Measurements from ENCODE around the gene COL10A1.

The COL10A1 gene

DNA sequence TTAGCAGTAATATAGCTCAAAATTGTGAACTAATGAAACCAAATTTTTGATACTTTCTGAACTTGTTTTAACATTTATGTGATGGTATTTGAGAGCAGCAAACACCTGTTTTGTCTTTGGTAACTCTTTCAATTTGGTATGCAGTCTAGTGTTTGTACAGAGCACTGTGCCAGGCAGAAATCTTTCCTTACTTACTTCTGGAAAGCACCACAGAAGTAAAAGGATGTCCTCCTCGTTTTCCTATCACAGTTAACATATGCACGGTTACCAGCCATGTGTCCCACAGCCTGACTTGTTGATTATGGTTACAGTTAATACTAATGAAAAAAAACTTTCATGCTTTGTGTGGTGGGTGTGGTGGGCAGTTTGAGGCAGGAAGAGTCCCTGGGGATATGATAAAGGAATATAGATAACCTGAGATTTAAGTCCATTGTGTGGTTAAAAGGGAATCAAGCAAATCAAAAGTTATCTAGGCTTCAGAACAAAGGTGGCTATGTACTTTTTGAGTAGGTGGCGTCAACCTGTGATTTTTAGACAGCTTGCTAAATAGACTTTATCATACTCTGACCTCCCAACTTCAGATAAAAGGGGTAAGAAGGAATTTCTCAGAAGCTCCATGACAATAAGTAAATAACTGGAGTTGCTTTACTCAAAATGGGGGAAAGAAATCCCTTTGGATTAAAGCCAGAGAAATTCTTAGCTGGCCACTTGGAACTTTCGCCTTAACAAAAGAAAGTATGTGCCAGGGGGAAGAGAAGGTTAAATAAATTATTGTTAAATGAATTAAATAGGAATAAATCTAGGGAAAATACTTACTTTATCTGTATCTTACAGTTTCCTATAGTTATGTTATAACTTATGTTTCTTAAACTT lies 20.1 kb upstream of the COL10A1 start:
- Mint-ChIP-seq H3K9me3 (no peaks in the 10 kb centered on the region), H3K27ac (no peak overlapping the region), H3K27me3 (ENCODE audit: low read depth) (no peaks in the 10 kb centered on the region), H3K4me1 (ENCODE audit: low read depth) (no peaks in the 10 kb centered on the region), H3K36me3 (ENCODE audit: low read depth) (no peaks in the 10 kb centered on the region), H3K4me3 (no peak overlapping the region)

DNA sequence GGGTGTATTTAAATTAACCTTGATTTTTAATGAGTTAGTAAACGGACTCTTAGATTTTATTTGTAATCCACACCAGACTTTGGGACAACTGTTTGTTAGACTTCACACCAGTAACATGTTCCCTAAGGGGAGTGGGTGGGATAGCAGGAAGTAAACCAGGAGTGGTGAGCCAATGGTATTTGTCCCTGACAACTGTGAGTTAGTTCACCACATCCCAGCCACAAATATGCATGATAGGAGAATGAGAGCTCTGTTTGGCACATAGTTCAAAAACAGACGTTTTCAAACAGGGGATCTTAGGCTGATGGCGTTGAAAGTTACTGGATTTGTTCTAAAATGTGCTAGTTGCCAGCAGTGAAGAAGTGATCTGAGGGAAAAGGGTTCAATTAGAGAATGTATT lies 18.7 kb upstream of the COL10A1 start:
- Mint-ChIP-seq H3K9me3 (no peaks in the 10 kb centered on the region), H3K4me1 (ENCODE audit: low read depth) (no peaks in the 10 kb centered on the region), H3K36me3 (ENCODE audit: low read depth) (no peaks in the 10 kb centered on the region), H3K27ac (no peak overlapping the region), H3K4me3 (no peak overlapping the region), H3K27me3 (ENCODE audit: low read depth) (no peaks in the 10 kb centered on the region)

DNA sequence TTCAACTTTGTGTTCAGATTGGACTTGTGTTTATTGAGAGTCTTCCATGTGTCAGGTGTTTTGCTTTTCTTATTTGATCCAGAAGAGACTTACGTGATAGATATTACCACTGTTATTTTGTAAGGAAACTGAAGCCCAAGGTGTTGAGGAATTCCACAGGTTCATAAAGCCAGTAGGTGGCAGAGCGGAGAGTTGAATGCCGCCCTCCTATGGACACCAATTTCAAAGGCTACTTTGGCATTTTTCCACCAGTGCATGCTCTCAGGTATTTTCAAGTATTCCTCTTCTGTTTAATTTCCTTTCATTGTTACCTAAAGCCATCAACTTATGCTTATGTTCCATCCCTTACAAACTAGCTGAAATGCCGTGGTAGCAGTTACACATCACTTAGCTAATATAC lies 14.0 kb upstream of the COL10A1 start:
- Mint-ChIP-seq H3K36me3 (ENCODE audit: low read depth) (peaks cover 5% of the 10 kb centered on the region), H3K9me3 (no peaks in the 10 kb centered on the region), H3K27me3 (ENCODE audit: low read depth) (no peaks in the 10 kb centered on the region), H3K4me1 (ENCODE audit: low read depth) (peaks cover 8% of the 10 kb centered on the region), H3K4me3 (no peak overlapping the region), H3K27ac (no peak overlapping the region)

DNA sequence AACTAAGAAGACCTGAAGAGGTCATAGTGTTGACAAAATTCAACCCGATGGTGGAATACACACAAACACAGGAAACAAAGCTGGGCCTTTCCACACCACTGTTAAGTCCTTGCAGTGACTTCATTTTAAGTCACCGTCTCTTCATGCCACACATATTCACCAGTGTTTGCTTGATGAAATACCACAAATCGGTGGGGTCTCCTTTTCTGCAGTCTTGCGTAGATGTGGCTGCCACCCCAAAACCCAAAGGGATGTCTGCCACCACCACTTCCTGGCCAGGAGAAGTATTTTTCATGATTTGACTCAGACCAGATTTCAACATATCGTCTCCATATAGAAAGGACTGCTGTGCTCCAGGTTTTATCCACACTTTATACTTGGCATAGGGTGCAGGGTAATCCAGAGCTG lies 11.0 kb upstream of the COL10A1 start:
- Mint-ChIP-seq H3K36me3 (ENCODE audit: low read depth) (peaks cover 7% of the 10 kb centered on the region), H3K27ac (peak overlapping the region; percentile 58), H3K4me1 (ENCODE audit: low read depth) (peaks cover 8% of the 10 kb centered on the region), H3K4me3 (no peak overlapping the region), H3K9me3 (no peaks in the 10 kb centered on the region), H3K27me3 (ENCODE audit: low read depth) (no peaks in the 10 kb centered on the region)

DNA sequence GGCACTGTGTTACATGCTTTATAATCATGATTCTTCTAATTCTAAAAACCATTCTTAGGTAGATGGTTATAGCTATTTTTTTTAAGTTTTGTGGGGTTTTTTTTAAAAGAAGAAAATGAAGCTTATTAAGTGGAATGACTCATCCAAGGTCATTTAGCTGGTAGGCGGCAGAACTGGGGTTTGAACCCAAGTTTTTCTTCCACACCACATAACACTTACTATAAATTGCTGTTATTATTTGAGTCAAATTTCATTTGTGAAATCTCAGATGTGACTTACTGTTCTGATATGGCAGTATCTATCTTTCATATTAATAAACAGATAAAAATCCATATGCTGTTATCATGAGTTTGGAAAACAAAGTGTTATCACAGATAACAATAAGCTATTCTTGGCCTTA lies 10.4 kb upstream of the COL10A1 start:
- Mint-ChIP-seq H3K4me3 (no peak overlapping the region), H3K27me3 (ENCODE audit: low read depth) (no peaks in the 10 kb centered on the region), H3K9me3 (no peaks in the 10 kb centered on the region), H3K4me1 (ENCODE audit: low read depth) (peaks cover 8% of the 10 kb centered on the region), H3K27ac (no peak overlapping the region), H3K36me3 (ENCODE audit: low read depth) (peaks cover 9% of the 10 kb centered on the region)

DNA sequence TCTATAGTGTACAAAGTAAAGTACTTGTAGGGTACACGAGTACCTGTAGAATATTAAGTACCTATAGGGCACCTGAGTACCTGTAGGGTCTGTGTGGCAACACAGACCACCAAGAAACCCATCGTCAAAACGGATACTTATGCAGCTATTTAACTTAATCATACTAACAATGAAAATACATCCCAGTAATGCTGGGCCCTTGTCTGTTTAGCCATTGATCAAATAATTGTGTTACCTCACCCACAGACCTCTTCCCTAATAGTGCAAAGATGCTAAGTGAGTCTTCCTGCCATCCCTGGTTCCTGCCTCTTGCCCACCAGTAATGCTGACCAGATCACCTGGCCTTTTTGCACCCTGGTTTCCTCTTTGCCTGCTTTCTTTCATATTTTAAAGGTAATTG lies 7.5 kb upstream of the COL10A1 start:
- peaks cover 8% of the 10 kb centered on the region for H3K4me1 Mint-ChIP-seq (ENCODE audit: low read depth)
- H3K36me3 Mint-ChIP-seq (ENCODE audit: low read depth) = peaks cover 9% of the 10 kb centered on the region
- H3K9me3 Mint-ChIP-seq = no peaks in the 10 kb centered on the region
- H3K27me3 Mint-ChIP-seq (ENCODE audit: low read depth) = no peaks in the 10 kb centered on the region
- H3K27ac Mint-ChIP-seq = no peak overlapping the region
- no peak overlapping the region for H3K4me3 Mint-ChIP-seq

DNA sequence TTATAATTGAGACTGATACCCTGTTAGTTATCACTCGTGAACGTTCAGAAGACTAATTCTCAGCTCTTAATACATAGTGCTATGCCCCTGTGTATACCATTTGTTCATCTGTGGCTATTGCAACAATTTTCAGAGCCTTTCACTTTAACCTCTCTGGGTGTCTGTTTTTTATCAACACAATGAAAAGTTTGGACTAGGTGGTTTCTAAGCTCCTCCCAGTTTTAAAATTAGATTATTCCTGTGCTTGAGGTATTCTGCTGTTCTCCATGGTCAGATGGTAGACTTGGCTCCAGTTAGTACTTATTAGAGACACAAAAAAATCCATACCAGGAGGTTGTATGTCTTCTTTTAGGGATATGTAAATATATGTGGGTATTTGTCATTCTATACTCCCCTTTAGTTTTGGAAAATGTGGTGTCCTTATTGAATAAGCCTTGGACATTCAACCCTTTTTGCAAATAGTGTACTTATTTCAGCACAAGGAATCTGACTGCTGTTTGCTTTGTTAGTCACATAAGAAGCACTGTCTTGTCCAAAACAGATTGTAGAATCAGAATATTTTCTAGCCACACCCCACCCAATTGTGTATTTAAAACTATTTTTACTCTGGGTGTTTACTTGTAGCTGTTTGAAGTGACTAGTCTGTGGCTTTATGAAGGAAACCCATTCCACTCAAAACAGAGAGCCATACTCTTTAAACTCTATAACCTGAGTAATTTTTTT lies 2.0 kb upstream of the COL10A1 start:
- H3K27ac Mint-ChIP-seq = no peak overlapping the region
- no peaks in the 10 kb centered on the region for H3K4me1 Mint-ChIP-seq (ENCODE audit: low read depth)
- no peaks in the 10 kb centered on the region for H3K27me3 Mint-ChIP-seq (ENCODE audit: low read depth)
- peaks cover 1% of the 10 kb centered on the region for H3K36me3 Mint-ChIP-seq (ENCODE audit: low read depth)
- H3K9me3 Mint-ChIP-seq = no peaks in the 10 kb centered on the region
- no peak overlapping the region for H3K4me3 Mint-ChIP-seq

DNA sequence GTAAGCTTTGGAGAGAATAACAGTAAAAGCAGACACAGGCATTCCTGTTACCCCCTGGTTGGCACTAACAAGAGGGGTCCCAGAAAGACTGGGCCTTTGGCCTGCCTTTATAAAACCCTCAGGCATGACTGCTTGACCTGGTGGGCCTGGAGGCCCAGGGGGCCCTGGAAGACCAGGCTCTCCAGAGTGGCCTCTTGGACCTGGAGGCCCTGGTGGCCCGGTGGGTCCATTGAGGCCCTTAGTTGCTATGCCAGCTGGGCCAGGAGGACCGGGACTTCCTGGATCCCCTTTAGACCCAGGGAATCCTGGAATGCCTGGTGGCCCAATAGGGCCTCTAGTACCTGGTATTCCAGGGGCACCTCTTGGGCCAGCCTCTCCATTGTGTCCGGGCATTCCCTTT lies 5.5 kb downstream of the COL10A1 start:
- peaks cover 2% of the 10 kb centered on the region for H3K36me3 Mint-ChIP-seq (ENCODE audit: low read depth)
- no peaks in the 10 kb centered on the region for H3K9me3 Mint-ChIP-seq

DNA sequence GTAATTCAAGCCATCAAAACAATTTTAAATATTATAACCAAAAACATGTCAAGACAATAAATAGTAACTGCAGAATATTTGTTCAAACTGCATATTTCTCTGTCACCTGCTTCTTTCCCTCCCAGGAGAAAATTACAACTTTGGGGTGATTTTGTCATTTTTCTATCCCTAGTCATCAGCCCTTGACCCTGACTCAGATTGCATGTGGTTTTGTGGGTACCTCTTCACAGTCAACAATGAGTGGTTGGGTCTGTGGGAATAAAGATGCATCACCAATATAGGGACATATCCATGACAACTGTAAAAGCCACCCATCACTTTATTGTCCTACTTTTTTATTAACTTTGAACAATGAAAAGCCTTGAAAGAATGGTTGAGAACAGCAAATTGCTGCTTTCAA lies 7.3 kb downstream of the COL10A1 start:
- H3K27ac Mint-ChIP-seq = no peak overlapping the region
- no peaks in the 10 kb centered on the region for H3K9me3 Mint-ChIP-seq
- H3K4me1 Mint-ChIP-seq (ENCODE audit: low read depth) = no peaks in the 10 kb centered on the region
- no peaks in the 10 kb centered on the region for H3K27me3 Mint-ChIP-seq (ENCODE audit: low read depth)
- no peak overlapping the region for H3K4me3 Mint-ChIP-seq
- peaks cover 2% of the 10 kb centered on the region for H3K36me3 Mint-ChIP-seq (ENCODE audit: low read depth)

More for the DNA sequence above, 5.5 kb downstream of the COL10A1 start:
- Mint-ChIP-seq H3K27me3 (ENCODE audit: low read depth) (no peaks in the 10 kb centered on the region), H3K4me1 (ENCODE audit: low read depth) (no peaks in the 10 kb centered on the region), H3K4me3 (no peak overlapping the region), H3K27ac (no peak overlapping the region)

DNA sequence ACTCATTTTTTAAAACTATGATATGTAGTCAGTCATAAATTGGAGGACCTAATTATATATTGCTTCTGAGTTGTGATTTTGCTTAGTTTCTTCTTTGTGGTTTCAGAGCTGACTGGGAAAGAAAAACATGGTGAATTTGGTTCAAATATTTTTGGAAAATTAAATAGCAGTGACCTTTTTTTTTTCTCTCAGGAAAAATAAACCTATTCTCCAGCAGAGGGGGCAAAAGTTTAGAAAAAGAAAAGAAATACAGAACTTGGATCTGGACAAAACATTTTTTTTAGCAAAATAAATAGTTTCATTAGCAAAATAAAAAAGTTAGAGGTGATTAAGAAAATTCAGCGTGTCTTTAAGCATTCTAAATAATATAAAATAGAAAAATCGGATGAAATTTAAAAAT lies 10.2 kb downstream of the COL10A1 start:
- H3K9me3 Mint-ChIP-seq = no peaks in the 10 kb centered on the region
- H3K4me3 Mint-ChIP-seq = no peak overlapping the region
- H3K27ac Mint-ChIP-seq = no peak overlapping the region
- H3K4me1 Mint-ChIP-seq (ENCODE audit: low read depth) = no peaks in the 10 kb centered on the region
- no peaks in the 10 kb centered on the region for H3K27me3 Mint-ChIP-seq (ENCODE audit: low read depth)
- H3K36me3 Mint-ChIP-seq (ENCODE audit: low read depth) = peaks cover 9% of the 10 kb centered on the region

DNA sequence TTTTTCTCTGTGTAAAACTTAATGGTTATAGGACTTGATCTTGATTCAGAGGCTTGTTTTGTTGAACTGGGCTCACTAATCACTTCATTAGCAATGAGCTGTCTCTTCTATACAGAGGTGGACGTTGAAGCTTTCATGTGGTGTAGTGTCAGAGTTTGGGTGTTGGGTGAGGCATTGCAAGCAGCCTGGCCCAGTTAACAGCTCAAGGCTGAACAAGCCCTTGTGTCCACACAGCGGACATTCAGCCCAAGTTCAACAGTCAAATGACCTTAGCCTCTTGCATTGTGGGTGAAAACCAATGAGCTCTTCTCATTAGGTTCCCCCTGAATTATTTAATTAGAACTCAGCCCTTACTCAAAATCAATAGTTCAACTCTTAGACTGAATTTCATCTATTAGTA lies 12.5 kb downstream of the COL10A1 start:
- H3K36me3 Mint-ChIP-seq (ENCODE audit: low read depth) = peaks cover 22% of the 10 kb centered on the region
- no peaks in the 10 kb centered on the region for H3K9me3 Mint-ChIP-seq
- no peak overlapping the region for H3K4me3 Mint-ChIP-seq
- no peak overlapping the region for H3K27ac Mint-ChIP-seq
- H3K4me1 Mint-ChIP-seq (ENCODE audit: low read depth) = no peaks in the 10 kb centered on the region
- no peaks in the 10 kb centered on the region for H3K27me3 Mint-ChIP-seq (ENCODE audit: low read depth)

DNA sequence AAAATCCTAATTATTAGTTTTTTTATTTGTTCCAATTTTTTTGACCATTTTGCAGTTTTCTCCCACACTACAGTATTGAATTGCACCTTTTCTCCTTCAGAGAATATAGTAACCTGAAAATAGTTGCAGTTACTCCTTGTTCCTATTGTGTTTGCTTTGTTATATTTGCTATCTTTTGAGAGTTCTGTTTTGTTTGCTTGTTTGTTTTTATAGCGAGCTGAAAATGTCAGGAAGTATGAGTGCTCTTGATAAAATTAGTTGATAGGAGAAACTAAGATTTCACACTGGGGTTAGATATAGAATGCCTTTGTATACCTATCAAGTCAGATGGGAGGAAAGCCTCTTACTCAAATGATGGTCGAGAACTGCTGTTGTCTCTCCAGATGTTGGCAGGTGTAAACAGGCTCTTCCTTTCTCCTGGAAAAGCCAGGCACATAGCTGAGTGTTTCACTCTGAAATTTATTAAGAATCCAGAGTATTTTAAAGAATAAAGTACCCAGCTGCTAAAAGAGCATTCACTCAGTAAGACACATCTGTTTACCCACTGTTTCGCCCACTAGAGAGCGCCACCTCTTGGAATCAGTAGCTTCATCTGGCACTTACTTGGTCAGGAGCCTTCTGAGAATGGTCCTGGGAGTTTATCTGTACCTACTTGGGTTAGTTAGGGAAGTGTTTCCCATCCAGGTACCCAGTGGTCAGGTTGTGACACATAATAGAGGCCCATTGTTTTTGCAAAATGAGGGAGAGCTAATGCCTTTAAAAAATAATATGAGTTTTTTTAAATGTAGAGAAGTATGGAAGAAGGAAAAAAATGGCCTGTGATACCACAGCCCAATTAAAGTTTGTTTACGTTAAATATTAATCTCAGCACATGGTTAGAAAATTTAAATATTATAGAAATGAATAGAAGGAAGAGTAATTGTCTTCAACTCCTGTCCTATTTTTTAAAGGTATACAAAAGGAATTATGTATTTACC lies 14.1 kb downstream of the COL10A1 start:
- H3K27ac Mint-ChIP-seq = no peak overlapping the region
- no peaks in the 10 kb centered on the region for H3K4me1 Mint-ChIP-seq (ENCODE audit: low read depth)
- H3K36me3 Mint-ChIP-seq (ENCODE audit: low read depth) = peaks cover 20% of the 10 kb centered on the region
- no peak overlapping the region for H3K4me3 Mint-ChIP-seq
- no peaks in the 10 kb centered on the region for H3K27me3 Mint-ChIP-seq (ENCODE audit: low read depth)
- no peaks in the 10 kb centered on the region for H3K9me3 Mint-ChIP-seq

DNA sequence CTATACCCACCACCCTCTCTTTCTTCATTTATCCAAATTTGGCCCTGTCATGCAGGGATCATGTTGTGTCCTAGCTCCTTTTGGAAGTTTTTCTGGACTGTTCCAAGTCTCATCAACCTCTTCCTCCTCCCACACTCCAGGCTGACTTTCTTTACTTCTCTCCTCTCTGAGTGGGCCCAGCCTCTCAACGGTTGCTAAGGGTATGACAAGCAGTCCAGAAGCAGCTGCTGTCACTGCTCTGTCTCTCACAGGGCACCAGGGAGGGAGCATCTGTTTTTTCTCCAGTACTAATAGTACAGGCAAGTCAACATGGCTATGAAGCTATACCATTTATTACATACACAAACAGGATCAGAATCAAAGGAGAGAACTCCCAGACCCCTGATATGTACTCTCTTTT lies 17.1 kb downstream of the COL10A1 start:
- Mint-ChIP-seq H3K9me3 (no peaks in the 10 kb centered on the region), H3K4me1 (ENCODE audit: low read depth) (peaks cover 10% of the 10 kb centered on the region), H3K27ac (no peak overlapping the region), H3K36me3 (ENCODE audit: low read depth) (peaks cover 20% of the 10 kb centered on the region), H3K4me3 (no peak overlapping the region), H3K27me3 (ENCODE audit: low read depth) (no peaks in the 10 kb centered on the region)

DNA sequence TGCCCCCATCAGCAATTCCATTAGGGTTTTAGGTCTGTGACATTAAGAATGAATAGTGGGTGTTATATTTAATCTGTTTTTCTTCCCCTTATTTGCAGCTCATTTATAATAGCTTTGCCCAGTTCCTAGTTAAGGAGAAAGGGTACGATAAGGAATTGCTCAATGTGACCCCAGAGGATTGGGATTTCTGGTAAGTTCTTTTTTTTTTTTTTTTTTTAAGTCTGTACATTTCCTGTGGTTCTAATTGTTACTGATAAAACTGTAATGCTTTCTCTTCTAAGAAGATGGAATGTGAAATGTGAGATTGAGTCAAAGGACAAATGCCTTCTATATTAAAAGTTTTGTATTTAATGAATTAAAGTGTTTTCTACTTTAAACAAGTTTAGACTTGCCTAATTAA lies 19.8 kb downstream of the COL10A1 start:
- Mint-ChIP-seq H3K36me3 (ENCODE audit: low read depth) (peaks cover 13% of the 10 kb centered on the region), H3K4me1 (ENCODE audit: low read depth) (peaks cover 33% of the 10 kb centered on the region), H3K4me3 (no peak overlapping the region), H3K9me3 (no peaks in the 10 kb centered on the region), H3K27ac (no peak overlapping the region), H3K27me3 (ENCODE audit: low read depth) (no peaks in the 10 kb centered on the region)

All from T-helper 1 cell treated with Interleukin-12 subunit alpha and Interleukin-12 subunit beta and Interleukin-4 antibody, amounts not matched to agents 30 μg/mL and 1 μg/mL, for 36 hours (primary cell).